Ishikawa (cell line): ENCODE data around the gene PSMD5.

ENCODE experiments used
- CEBPB ChIP-seq: IDR thresholded peaks from 2 replicates; pipeline ENCODE4 v1.6.1; 2012
- CREB1 ChIP-seq: IDR thresholded peaks from 2 replicates; pipeline ENCODE4 v1.6.1; 2012; ENCODE audit warnings: low read depth
- EGR1 ChIP-seq: IDR thresholded peaks from 2 replicates; pipeline ENCODE4 v1.6.1; 2012
- EP300 ChIP-seq: IDR thresholded peaks from 2 replicates; pipeline ENCODE4 v1.6.1; 2012; ENCODE audit warnings: borderline replicate concordance
- FOXM1 ChIP-seq: IDR thresholded peaks from 2 replicates; pipeline ENCODE4 v1.6.1; 2012; ENCODE audit warnings: low read depth, borderline replicate concordance
- MAX ChIP-seq: IDR thresholded peaks from 2 replicates; pipeline ENCODE4 v1.6.1; 2012
- NFIC ChIP-seq: IDR thresholded peaks from 2 replicates; pipeline ENCODE4 v1.6.1; 2012
- RAD21 ChIP-seq: IDR thresholded peaks from 2 replicates; pipeline ENCODE4 v1.6.1; 2012; ENCODE audit warnings: low read depth
- REST ChIP-seq: IDR thresholded peaks from 2 replicates; pipeline ENCODE4 v1.6.1; 2012; ENCODE audit warnings: low read depth, mild to moderate bottlenecking
- TAF1 ChIP-seq: IDR thresholded peaks from 2 replicates; pipeline ENCODE4 v1.6.1; 2012; ENCODE audit warnings: low read depth, mild to moderate bottlenecking
- TCF12 ChIP-seq: IDR thresholded peaks from 2 replicates; pipeline ENCODE4 v1.6.1; 2012; ENCODE audit warnings: low read depth
- TEAD4 ChIP-seq: IDR thresholded peaks from 2 replicates; pipeline ENCODE4 v1.6.1; 2012
- USF1 ChIP-seq: IDR thresholded peaks from 2 replicates; pipeline ENCODE4 v1.6.1; 2012
- YY1 ChIP-seq: IDR thresholded peaks from 2 replicates; pipeline ENCODE4 v1.6.1; 2012; ENCODE audit warnings: low read depth
- ZBTB7A ChIP-seq: IDR thresholded peaks from 2 replicates; pipeline ENCODE4 v1.6.1; 2012; ENCODE audit warnings: low read depth

The PSMD5 gene

DNA sequence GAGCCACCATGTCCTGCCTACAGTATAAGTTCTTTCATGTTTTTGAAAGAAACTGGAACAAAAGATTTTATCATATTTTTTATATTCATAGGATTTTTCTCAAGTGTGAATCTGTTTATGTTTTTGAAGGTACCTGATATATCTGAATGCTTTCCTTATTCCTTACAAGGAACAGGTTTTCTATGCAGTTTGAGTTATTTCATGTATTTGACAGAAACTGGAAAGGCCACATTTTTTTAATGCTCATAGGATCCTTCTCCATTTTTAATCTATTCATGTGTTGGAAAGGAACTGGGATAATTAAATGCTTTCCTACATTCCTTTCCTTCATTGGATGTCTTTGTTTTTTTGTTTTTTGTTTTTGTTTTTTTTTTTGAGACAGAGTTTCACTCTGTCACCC lies 33.8 kb downstream of the PSMD5 start:
- TF ChIP-seq NFIC (no peak), ZBTB7A (no peak), CREB1 (no peak)

DNA sequence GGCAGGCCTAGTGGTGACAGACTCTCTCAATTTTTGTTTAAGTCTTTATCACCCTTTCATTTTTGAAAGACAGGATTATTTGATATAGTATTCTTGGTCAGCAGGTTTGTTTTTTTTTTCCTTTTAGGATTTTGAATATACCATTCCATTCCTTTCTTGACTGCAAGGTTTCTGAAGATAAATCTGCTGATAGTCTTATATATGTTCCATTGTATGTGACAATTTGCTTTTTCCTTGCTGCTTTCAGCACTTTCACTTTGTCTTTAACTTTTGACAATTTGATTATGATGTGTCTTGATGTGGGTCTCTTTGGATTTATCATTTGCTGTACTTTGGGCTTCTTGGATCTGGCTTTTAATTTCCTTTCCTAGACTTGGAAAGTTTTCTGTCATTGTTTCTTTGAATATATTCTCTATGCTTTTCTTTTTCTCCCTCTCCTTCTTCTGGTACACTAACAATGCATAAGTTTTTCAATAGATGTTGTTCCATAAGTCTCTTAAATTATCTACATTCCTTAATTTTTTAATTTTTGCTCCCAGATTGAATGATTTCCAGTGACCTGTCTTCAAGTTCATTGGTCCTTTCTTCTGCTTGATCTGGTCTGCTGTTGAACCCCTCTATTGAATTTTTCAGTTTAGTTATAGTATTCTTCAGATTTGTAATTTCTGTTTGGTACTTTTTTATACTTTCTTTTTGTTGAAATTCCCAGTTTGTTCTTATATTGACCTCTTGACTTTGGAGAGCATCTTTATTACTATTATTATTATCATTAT lies 34.9 kb downstream of the PSMD5 start:
- TF ChIP-seq YY1 (no peak), USF1 (no peak), RAD21 (no peak), ZBTB7A (no peak), NFIC (no peak), TCF12 (no peak), EP300 (no peak), FOXM1 (no peak), TAF1 (no peak), CREB1 (no peak), REST (no peak), TEAD4 (no peak), MAX (no peak), EGR1 (no peak), CEBPB (no peak)

GRCh38 chr9:120801441-120801840 lies 41.3 kb downstream of the PSMD5 start:
- TF ChIP-seq EP300 (no peak), YY1 (no peak), TEAD4 (no peak), MAX (no peak), USF1 (no peak), TCF12 (no peak), CEBPB (no peak), ZBTB7A (no peak), CREB1 (no peak)

- TF ChIP-seq NFIC, result no peak
- no peak for TF ChIP-seq TEAD4
- no peak for TF ChIP-seq CEBPB
- no peak for TF ChIP-seq RAD21
- TF ChIP-seq TCF12, result peak; percentile 68
- 0 out of 2 replicates have a peak, but pooled peaks have one; percentile 29 for TF ChIP-seq FOXM1
- TF ChIP-seq USF1, result peak; percentile 17; the same call in 1 of the 2 replicates
- TF ChIP-seq EGR1, result peak; percentile 43; the same call in 1 of the 2 replicates
- TF ChIP-seq MAX, result peak; percentile 82
- no peak for TF ChIP-seq REST
- TF ChIP-seq CREB1, result peak; percentile 95
- TF ChIP-seq YY1, result no peak
- peak; percentile 91 for TF ChIP-seq TAF1
- TF ChIP-seq ZBTB7A, result no peak
- no peak for TF ChIP-seq EP300
Measured at GRCh38 chr9:120792898-120793765, 49.6 kb downstream of the PSMD5 start, which contains the start of gene FBXW2. Gene FBXW2 (minus strand): TSS chr9:120793416. CDS start chr9:120788258, 5,158 bp downstream.

GRCh38 chr9:120791161-120791560 lies 51.6 kb downstream of the PSMD5 start:
- no peak for TF ChIP-seq REST
- TF ChIP-seq ZBTB7A, result no peak
- no peak for TF ChIP-seq EP300
- no peak for TF ChIP-seq CREB1
